Rectal smooth muscle tissue (tissue), 1 donor: ENCODE measurements around the gene GAL3ST2.
"Not testable (repeated sequence)": the region's sequence is repeated elsewhere in the genome, so short reads cannot be mapped to it uniquely, and the experiment has no call there.

Source experiments
- H3K27ac ChIP-seq: one replicate; pipeline ENCODE4 v1.7.0; 2013; ENCODE audit warnings: low read depth, low read length, inconsistent platforms
- H3K27me3 ChIP-seq: one replicate; pipeline ENCODE4 v1.7.0; 2013; ENCODE audit warnings: low read length; ENCODE audit not compliant: control insufficient read depth, insufficient read depth
- H3K36me3 ChIP-seq: one replicate; pipeline ENCODE4 v1.7.0; 2013; ENCODE audit warnings: low read length; ENCODE audit not compliant: control insufficient read depth, insufficient read depth
- H3K4me1 ChIP-seq: one replicate; pipeline ENCODE4 v1.7.0; 2013; ENCODE audit warnings: low read length; ENCODE audit not compliant: control insufficient read depth, insufficient read depth
- H3K4me3 ChIP-seq: one replicate; pipeline ENCODE4 v1.7.0; 2013; ENCODE audit warnings: low read length
- H3K9ac ChIP-seq: one replicate; pipeline ENCODE4 v1.7.0; 2013; ENCODE audit warnings: low read length

GAL3ST2 gene

GRCh38 chr2:241751776-241752175 is 24.8 kb upstream of the GAL3ST2 start:
- Histone ChIP-seq H3K27ac (no peak overlapping the region), H3K36me3 (peaks cover 17% of the 10 kb centered on the region), H3K27me3 (no peaks in the 10 kb centered on the region), H3K4me3 (no peak overlapping the region), H3K4me1 (no peaks in the 10 kb centered on the region), H3K9ac (no peak overlapping the region)

- H3K36me3 ChIP-seq: peaks cover 17% of the 10 kb centered on the region
- H3K9ac ChIP-seq: no peak overlapping the region
- H3K4me1 ChIP-seq: no peaks in the 10 kb centered on the region
- H3K4me3 ChIP-seq: no peak overlapping the region
- no peaks in the 10 kb centered on the region for H3K27me3 ChIP-seq
- no peak overlapping the region for H3K27ac ChIP-seq
Measured at GRCh38 chr2:241752253-241752652, 24.4 kb upstream of the GAL3ST2 start.

DNA sequence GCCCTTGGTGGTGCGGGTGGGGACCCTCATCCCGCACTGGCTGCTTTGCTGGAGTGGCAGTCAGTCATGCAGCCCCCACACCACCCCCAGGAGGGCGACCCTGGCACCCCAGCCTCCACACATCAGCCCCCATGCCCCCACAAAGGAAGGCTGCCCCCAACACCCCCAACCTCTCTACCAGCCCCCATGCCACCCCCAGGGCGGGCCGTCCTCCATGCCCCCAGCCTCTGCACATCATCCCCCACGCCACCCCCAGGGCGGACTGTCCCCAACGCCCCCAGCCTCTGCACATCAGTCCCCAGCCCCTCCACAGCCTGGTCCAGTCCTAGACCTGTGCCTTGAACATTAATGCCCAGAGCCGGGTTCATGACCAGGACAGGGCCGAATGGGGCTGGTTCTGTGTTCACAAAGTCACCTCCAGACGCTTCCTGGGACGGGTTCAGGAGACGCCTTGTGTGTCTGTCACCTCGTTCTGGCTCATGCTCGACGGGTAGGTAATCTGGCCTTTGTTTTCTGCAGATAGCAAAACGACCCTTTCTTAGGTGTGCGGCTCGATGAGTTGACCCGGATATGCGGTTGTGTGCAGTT is 23.8 kb upstream of the GAL3ST2 start:
- no peak overlapping the region for H3K4me3 ChIP-seq
- no peak overlapping the region for H3K9ac ChIP-seq
- H3K4me1 ChIP-seq: no peaks in the 10 kb centered on the region
- no peak overlapping the region for H3K27ac ChIP-seq
- peaks cover 17% of the 10 kb centered on the region for H3K36me3 ChIP-seq
- no peaks in the 10 kb centered on the region for H3K27me3 ChIP-seq

DNA sequence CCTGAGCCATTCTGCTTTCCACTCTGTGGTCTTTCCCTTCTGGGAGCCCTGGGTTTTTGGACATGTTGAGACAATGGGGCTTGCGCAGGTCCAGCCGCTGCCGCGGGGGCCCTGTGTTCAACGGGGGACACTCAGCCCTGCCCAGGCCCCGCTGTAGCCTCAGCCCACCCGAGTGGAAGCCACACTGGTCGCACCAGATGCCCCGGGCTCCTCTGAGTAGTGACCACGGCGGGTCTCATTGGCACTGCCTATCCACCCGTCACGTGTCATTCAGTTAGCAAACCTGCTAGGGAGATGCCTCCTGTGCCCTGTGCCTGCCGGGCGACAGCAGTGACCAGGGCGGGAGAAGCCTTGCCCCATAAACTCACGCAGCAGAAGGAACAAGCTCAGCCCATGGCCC is 23.1 kb upstream of the GAL3ST2 start:
- Histone ChIP-seq H3K27me3 (no peaks in the 10 kb centered on the region), H3K4me1 (no peaks in the 10 kb centered on the region), H3K4me3 (no peak overlapping the region), H3K27ac (no peak overlapping the region), H3K36me3 (peaks cover 17% of the 10 kb centered on the region), H3K9ac (no peak overlapping the region)

- Histone ChIP-seq H3K27ac (no peak overlapping the region), H3K4me1 (no peaks in the 10 kb centered on the region), H3K36me3 (peaks cover 17% of the 10 kb centered on the region), H3K4me3 (no peak overlapping the region), H3K27me3 (no peaks in the 10 kb centered on the region), H3K9ac (no peak overlapping the region)
Measured at GRCh38 chr2:241754042-241754441, 22.6 kb upstream of the GAL3ST2 start.

GRCh38 chr2:241755166-241755565 is 21.5 kb upstream of the GAL3ST2 start:
- Histone ChIP-seq H3K27ac (no peak overlapping the region), H3K36me3 (peaks cover 14% of the 10 kb centered on the region), H3K4me1 (no peaks in the 10 kb centered on the region), H3K4me3 (no peak overlapping the region), H3K9ac (no peak overlapping the region), H3K27me3 (no peaks in the 10 kb centered on the region)

DNA sequence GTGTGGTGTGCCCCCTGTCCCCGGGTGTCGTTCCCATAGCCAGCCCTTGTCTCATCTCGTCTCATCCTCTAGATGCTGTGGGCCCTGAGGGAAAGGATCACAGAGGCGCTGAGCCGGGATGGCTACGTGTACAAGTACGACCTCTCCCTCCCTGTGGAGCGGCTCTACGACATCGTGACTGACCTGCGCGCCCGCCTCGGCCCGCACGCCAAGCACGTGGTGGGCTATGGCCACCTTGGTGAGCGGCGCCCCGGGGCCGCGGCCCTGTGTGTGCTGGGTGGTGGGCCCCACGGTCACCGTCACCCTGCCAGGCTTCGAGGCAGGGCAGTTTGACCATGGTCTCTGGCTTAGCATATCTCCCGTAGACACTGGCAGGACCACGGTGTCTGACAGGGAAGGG is 20.8 kb upstream of the GAL3ST2 start:
- H3K4me3 ChIP-seq: no peak overlapping the region
- no peaks in the 10 kb centered on the region for H3K4me1 ChIP-seq
- peaks cover 14% of the 10 kb centered on the region for H3K36me3 ChIP-seq
- no peak overlapping the region for H3K9ac ChIP-seq
- H3K27ac ChIP-seq: no peak overlapping the region
- H3K27me3 ChIP-seq: no peaks in the 10 kb centered on the region

- no peak overlapping the region for H3K27ac ChIP-seq
Measured at GRCh38 chr2:241759067-241759807, 17.4 kb upstream of the GAL3ST2 start.

GRCh38 chr2:241759893-241760292 is 16.7 kb upstream of the GAL3ST2 start:
- not testable (repeated sequence) for H3K9ac ChIP-seq, H3K36me3 ChIP-seq

More at GRCh38 chr2:241759067-241759807, 17.4 kb upstream of the GAL3ST2 start:
- H3K9ac ChIP-seq: no peak overlapping the region
- H3K36me3 ChIP-seq: peaks cover 9% of the 10 kb centered on the region
- no peak overlapping the region for H3K4me3 ChIP-seq
- H3K4me1 ChIP-seq: no peaks in the 10 kb centered on the region
- H3K27me3 ChIP-seq: no peaks in the 10 kb centered on the region

DNA sequence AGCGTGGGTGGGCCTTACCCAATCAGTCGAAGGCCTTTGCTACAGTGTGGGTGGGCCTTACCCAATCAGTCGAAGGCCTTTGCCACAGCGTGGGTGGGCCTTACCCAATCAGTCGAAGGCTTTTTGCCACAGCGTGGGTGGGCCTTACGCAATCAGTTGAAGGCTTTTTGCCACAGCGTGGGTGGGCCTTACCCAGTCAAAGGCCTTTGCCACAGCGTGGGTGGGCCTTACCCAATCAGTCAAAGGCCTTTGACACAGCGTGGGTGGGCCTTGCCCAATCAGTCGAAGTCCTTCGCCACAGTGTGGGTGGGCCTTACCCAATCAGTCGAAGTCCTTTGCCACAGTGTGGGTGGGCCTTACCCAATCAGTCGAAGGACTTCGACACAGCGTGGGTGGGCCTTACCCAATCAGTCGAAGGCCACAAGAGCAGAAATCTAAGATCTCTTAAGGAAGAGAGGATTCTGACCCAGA is 16.3 kb upstream of the GAL3ST2 start:
- Histone ChIP-seq H3K27ac (no peak overlapping the region), H3K36me3 (peaks cover 9% of the 10 kb centered on the region), H3K4me3 (no peak overlapping the region), H3K27me3 (no peaks in the 10 kb centered on the region), H3K4me1 (no peaks in the 10 kb centered on the region), H3K9ac (no peak overlapping the region)

More at GRCh38 chr2:241759893-241760292, 16.7 kb upstream of the GAL3ST2 start:
- not testable (repeated sequence) for H3K27ac ChIP-seq, H3K4me3 ChIP-seq, H3K27me3 ChIP-seq, H3K4me1 ChIP-seq

GRCh38 chr2:241762321-241762932 is 14.2 kb upstream of the GAL3ST2 start:
- H3K4me3 ChIP-seq: no peak overlapping the region
- peaks cover 5% of the 10 kb centered on the region for H3K36me3 ChIP-seq
- H3K27ac ChIP-seq: no peak overlapping the region

GRCh38 chr2:241762933-241763369 is 13.7 kb upstream of the GAL3ST2 start:
- Histone ChIP-seq H3K36me3 (peaks cover 5% of the 10 kb centered on the region), H3K4me1 (no peaks in the 10 kb centered on the region), H3K9ac (no peak overlapping the region), H3K27me3 (no peaks in the 10 kb centered on the region), H3K4me3 (no peak overlapping the region), H3K27ac (no peak overlapping the region)

More at GRCh38 chr2:241762321-241762932, 14.2 kb upstream of the GAL3ST2 start:
- H3K4me1 ChIP-seq: no peaks in the 10 kb centered on the region
- no peak overlapping the region for H3K9ac ChIP-seq
- no peaks in the 10 kb centered on the region for H3K27me3 ChIP-seq
